HepG2 (cell line): ENCODE measurements around the gene PROS1. TPM values are rescaled to one million over a fixed set of nuclear protein-coding genes. Genes with fewer than 3 reads are reported as not detected.

Experiments
- ATAC-seq: fragments of 200-7000 bp; cut with Tn5 transposase; 3 replicates; pipeline ENCODE4 v1.9.1; 2020; ENCODE audit warnings: mild to moderate bottlenecking, moderate library complexity
- BruUV-seq: library from RNA; stranded (reverse); fragments of 400-500 nt; replicated peaks from 2 replicates; lab custom pipeline; 2021; lab: Mats Ljungman, UMichigan
- CTCF ChIA-PET: fragments of 300-600 bp; formaldehyde crosslinking; extraction: SDS; loops from one replicate; lab custom pipeline; 2021; ENCODE audit warnings: low total read pairs, inconsistent platforms, low intra/inter-chr PET ratio; lab: Yijun Ruan, JAX
- POLR2A ChIA-PET: fragments of 350-600 bp; sonication (Branson Sonifier 250); formaldehyde crosslinking; loops from one replicate; lab custom pipeline; 2020; ENCODE audit warnings: antibody characterized with exemption, inconsistent platforms; lab: Yijun Ruan, JAX
- DNase-seq: peaks from one replicate; pipeline ENCODE4 v3.0.0-alpha.2; 2015; ENCODE audit warnings: low spot score
- FAIRE-seq: peaks from 3 replicates; lab custom pipeline; 2011; peaks lifted over from hg19 to GRCh38; lab: Jason Lieb, UNC
- H2AFZ ChIP-seq: one replicate; pipeline ENCODE4 v1.6.1; 2011; ENCODE audit warnings: low read length, inconsistent platforms
- H3K27ac ChIP-seq: fragments of 300-600 bp; 3 replicates; pipeline ENCODE4 v1.8.0; 2011; ENCODE audit warnings: mixed run types, mild to moderate bottlenecking, mixed read lengths, low read length, inconsistent platforms; ENCODE audit not compliant: insufficient read depth; ENCODE audit errors: extremely low read length
- H3K27me3 ChIP-seq, 2 experiments: fragments of 200-600 bp in 1 of 2; 2 replicates in 1 of 2; 3 replicates in 1 of 2; pipeline versions ENCODE4 v1.6.0 to v1.8.0; 2011; ENCODE audit warnings: low read length in 2 of 2, mild to moderate bottlenecking in 2 of 2, moderate library complexity in 2 of 2, inconsistent platforms in 1 of 2; ENCODE audit not compliant: insufficient read depth in 2 of 2, control insufficient read depth in 1 of 2
- H3K36me3 ChIP-seq, 2 experiments: fragments of 200-600 bp in 1 of 2; replicated peaks in 1 of 2; 2 replicates in 1 of 2; 3 replicates in 1 of 2; pipeline versions ENCODE4 v1.5.1 to v1.8.0; 2011; ENCODE audit warnings: low read length in 2 of 2, inconsistent platforms in 1 of 2; ENCODE audit not compliant: insufficient read depth in 2 of 2, control insufficient read depth in 1 of 2
- H3K4me1 ChIP-seq: 2 replicates; pipeline ENCODE4 v1.5.1; 2012; ENCODE audit warnings: low read length, inconsistent platforms; ENCODE audit not compliant: insufficient read depth
- H3K4me2 ChIP-seq: 2 replicates; pipeline ENCODE4 v1.6.0; 2011; ENCODE audit warnings: low read depth, low read length, inconsistent platforms
- H3K4me3 ChIP-seq, 3 experiments: fragments of 200-600 bp in 1 of 3; sonication (generic), shearing (Covaris generic) in 1 of 3; replicated peaks in 1 of 3; 2 replicates each; pipeline ENCODE4 v1.5.1; 2011 to 2016; ENCODE audit warnings: low read length in 3 of 3, inconsistent platforms in 2 of 3, low read depth in 2 of 3, mild to moderate bottlenecking in 2 of 3, control low read depth in 1 of 3, mixed read lengths in 1 of 3; ENCODE audit not compliant: insufficient read depth in 1 of 3
- H3K79me2 ChIP-seq: one replicate; pipeline ENCODE4 v1.6.1; 2011; ENCODE audit warnings: low read length, inconsistent platforms; ENCODE audit not compliant: insufficient read depth
- H3K9ac ChIP-seq: 2 replicates; pipeline ENCODE4 v1.6.0; 2011; ENCODE audit warnings: mild to moderate bottlenecking, low read depth, low read length, inconsistent platforms; ENCODE audit not compliant: insufficient read depth
- H3K9me3 ChIP-seq: 2 replicates; pipeline ENCODE4 v1.5.1; 2012; ENCODE audit warnings: mild to moderate bottlenecking, low read length
- H4K20me1 ChIP-seq: 2 replicates; pipeline ENCODE4 v1.6.0; 2011; ENCODE audit warnings: inconsistent platforms, mild to moderate bottlenecking, low read length, moderate library complexity; ENCODE audit not compliant: insufficient read depth
- DNMT3B ChIP-seq: conservative IDR thresholded peaks from 2 replicates; pipeline ENCODE4 v1.6.1; 2016; ENCODE audit warnings: missing biosample characterization, control low read depth
- FOXK1 ChIP-seq: sonication (generic); formaldehyde crosslinking; IDR thresholded peaks from 2 replicates; pipeline ENCODE4 v1.4.0; 2020; ENCODE audit warnings: low read depth, missing genetic modification reagents, borderline replicate concordance
- HDAC6 ChIP-seq: fragments of 200-600 bp; sonication (generic); IDR thresholded peaks from 2 replicates; pipeline ENCODE4 v1.7.0; 2017; ENCODE audit warnings: mild to moderate bottlenecking, antibody characterized with exemption, low read length, low read depth
- HOXD1 ChIP-seq: sonication (generic); formaldehyde crosslinking; IDR thresholded peaks from 2 replicates; pipeline ENCODE4 v1.5.0; 2020; ENCODE audit warnings: missing genetic modification reagents
- IKZF1 ChIP-seq: fragments of 450-650 bp; IDR thresholded peaks from 2 replicates; pipeline ENCODE4 v1.7.1; 2016
- IRF2 ChIP-seq: IDR thresholded peaks from 2 replicates; pipeline ENCODE4 v1.6.1; 2018; ENCODE audit warnings: missing genetic modification reagents, missing compliant biosample characterization
- KLF15 ChIP-seq: sonication (generic); formaldehyde crosslinking; IDR thresholded peaks from 2 replicates; pipeline ENCODE4 v1.8.1; 2023; ENCODE audit warnings: borderline replicate concordance, mild to moderate bottlenecking, inconsistent platforms, missing genetic modification reagents, mixed read lengths
- PRPF4 ChIP-seq: fragments of 200-400 bp; formaldehyde crosslinking; IDR thresholded peaks from 2 replicates; pipeline ENCODE4 v1.6.1; 2016; ENCODE audit warnings: low read length, low read depth; ENCODE audit not compliant: poor library complexity, severe bottlenecking
- RFX1 ChIP-seq: fragments of 450-650 bp; IDR thresholded peaks from 2 replicates; pipeline ENCODE4 v1.6.1; 2017
- RFXAP ChIP-seq: sonication (generic); formaldehyde crosslinking; IDR thresholded peaks from 2 replicates; pipeline ENCODE4 v1.4.0; 2020; ENCODE audit warnings: missing genetic modification reagents, borderline replicate concordance
- SALL1 ChIP-seq: sonication (generic); formaldehyde crosslinking; IDR thresholded peaks from 2 replicates; pipeline ENCODE4 v1.8.0; 2022; ENCODE audit warnings: mild to moderate bottlenecking, missing genetic modification reagents
- U2AF2 ChIP-seq: fragments of 200-400 bp; formaldehyde crosslinking; IDR thresholded peaks from 2 replicates; pipeline ENCODE4 v1.6.1; 2017; ENCODE audit warnings: low read depth, mild to moderate bottlenecking, low read length
- XRCC5 ChIP-seq: fragments of 200-400 bp; formaldehyde crosslinking; optimal IDR thresholded peaks from 2 replicates; pipeline ENCODE3; 2017; ENCODE audit warnings: mild to moderate bottlenecking, low read length
- ZBTB21 ChIP-seq: sonication (generic); formaldehyde crosslinking; IDR thresholded peaks from 2 replicates; pipeline ENCODE4 v1.4.0; 2020; ENCODE audit warnings: missing genetic modification reagents
- ZBTB7B ChIP-seq: sonication (generic); formaldehyde crosslinking; IDR thresholded peaks from 2 replicates; pipeline ENCODE4 v1.4.0; 2020; ENCODE audit warnings: missing genetic modification reagents
- ZMYM2 ChIP-seq: sonication (generic); formaldehyde crosslinking; IDR thresholded peaks from 2 replicates; pipeline ENCODE4 v1.8.0; 2022; ENCODE audit warnings: mild to moderate bottlenecking, missing genetic modification reagents
- ZNF17 ChIP-seq: sonication (generic); formaldehyde crosslinking; IDR thresholded peaks from 2 replicates; pipeline ENCODE4 v1.5.0; 2020; ENCODE audit warnings: mild to moderate bottlenecking, missing genetic modification reagents
- ZNF550 ChIP-seq: sonication (generic); formaldehyde crosslinking; IDR thresholded peaks from 2 replicates; pipeline ENCODE4 v1.4.0; 2020; ENCODE audit warnings: mild to moderate bottlenecking, missing genetic modification reagents, borderline replicate concordance
- WGBS: methylation state at CpG from one replicate; pipeline ENCODE4 v1.1.6; 2017; ENCODE audit warnings: low lambda C conversion rate; 5-methylcytosine and 5-hydroxymethylcytosine counted together
- in situ Hi-C: cut with HindIII; loops from 2 replicates; pipeline ENCODE4 v1.10.0; 2017; ENCODE audit warnings: low pct_unique_long_range_greater_than_20kb; ENCODE audit not compliant: extremely low pct_ligation_motif_present
- intact Hi-C: fragments of 100-400 bp; cut with micrococcal nuclease; formaldehyde crosslinking; loops from one replicate; pipeline ENCODE4 v1.10.0; 2022; ENCODE audit not compliant: unreplicated experiment
- polyA plus RNA-seq, 8 experiments: library from polyadenylated mRNA; depleted of rRNA in 3 of 8; stranded (reverse) in 7 of 8; unstranded in 1 of 8; fragments of >200 nt; fragmentation: Illumina TruSeq in 4 of 8; extraction: Trizol in 4 of 8; gene quantifications; 2 replicates each; pipeline versions ENCODE4 v1.2.1 to v1.2.3, GENCODE V29; 2011 to 2016; ENCODE audit warnings: low read depth in 4 of 8, missing spikeins in 1 of 8, mixed read lengths in 1 of 8; ENCODE audit not compliant: insufficient read depth in 1 of 8
- total RNA-seq, 5 experiments: library from RNA; depleted of rRNA; stranded (reverse); fragments of >200 nt; fragmentation: Illumina TruSeq; extraction: Trizol; gene quantifications; 2 replicates each; pipeline ENCODE4 v1.2.3, GENCODE V29; 2016; ENCODE audit warnings: low read depth in 1 of 5

The PROS1 gene
- total and polyA plus RNA-seq, 2 of the 13 experiments (the other 11 are each of a cell fraction or from before 2014, with no cell fraction given) = 63.8 to 76.8 TPM

GRCh38 chr3:94019659-94020058 is 46.0 kb upstream of the PROS1 start:
- H4K20me1 ChIP-seq = no peaks in the 10 kb centered on the region
- no peak for ATAC-seq
- no peak overlapping the region for H3K27ac ChIP-seq
- H3K79me2 ChIP-seq = no peaks in the 10 kb centered on the region
- ChIA-PET POLR2A (no interaction called here), CTCF (no interaction called here)
- WGBS = 92% methylated on average over 2 of the region's 2 CpGs
- intact Hi-C loops (no loop called here), in situ Hi-C loops (no loop called here)
- TF ChIP-seq RFXAP (no peak), FOXK1 (CRISPR knock-in tag) (no peak), ZNF17 (CRISPR knock-in tag) (no peak), ZMYM2 (CRISPR knock-in tag) (no peak), U2AF2 (no peak), PRPF4 (no peak), XRCC5 (no peak), DNMT3B (CRISPR knock-in tag) (no peak), HDAC6 (no peak), ZBTB7B (CRISPR knock-in tag) (no peak), IKZF1 (no peak), HOXD1 (no peak), IRF2 (CRISPR knock-in tag) (no peak), RFX1 (no peak), ZNF550 (no peak), KLF15 (CRISPR knock-in tag) (no peak), ZBTB21 (CRISPR knock-in tag) (no peak), SALL1 (no peak)
- no peak for DNase-seq
- FAIRE-seq = no peak
- H3K4me2 ChIP-seq = no peak overlapping the region
- no peaks in the 10 kb centered on the region for H3K36me3 ChIP-seq
- no peaks in the 10 kb centered on the region for H3K27me3 ChIP-seq
- H2AFZ ChIP-seq = no peak overlapping the region
- BruUV-seq = no TSS peak
- no peaks in the 10 kb centered on the region for H3K4me1 ChIP-seq
- H3K4me3 ChIP-seq = no peak overlapping the region
- H3K9ac ChIP-seq = no peak overlapping the region
- no peaks in the 10 kb centered on the region for H3K9me3 ChIP-seq
